Heart left ventricle (tissue), 13 donors: ENCODE measurements around the gene TET1.

Experiments
- CTCF ChIP-seq, 12 donors: fragments of 200-600 bp; sonication (generic) in 4 of 12; IDR thresholded peaks; one replicate each; pipeline versions ENCODE4 v1.5.0 to v1.8.0; 2018 to 2022; ENCODE audit warnings: antibody characterized with exemption in 12 of 12, mild to moderate bottlenecking in 5 of 12
- POLR2A ChIP-seq, 2 donors: fragments of 450-650 bp; IDR thresholded peaks; one replicate each; pipeline ENCODE4 v1.6.1; 2017; ENCODE audit warnings: antibody characterized with exemption in 2 of 2, mild to moderate bottlenecking in 2 of 2, moderate library complexity in 2 of 2
- donor health status: ischemic (EF 13 %, LVEDD 7.1; RV severe dilation, severe dysfunction).
- donor health status: DM: no; HTN: yes; CAD: no.
- donor health status: DM: no; HTN: no; CAD: no.
- donor health status: ischemic (EF 25% LVEDD 6.9; RV normal size, moderate dysfunction).
- donor health status: ischemic (EF 25% LVEDD 5.7; RV mildly dilated, moderate dysfunction).
- donor health status: ischemic (EF 35%, LVEDD 5.7; RV mildly dilated, moderate dysfunction).
- donor health status: nonischemic (EF 11% LVEDD 7.7; RV severe dilation, severe dysfunction).
- donor health status: DM: yes; HTN: yes; CAD: no.
- donor health status: PGD.
- donor health status: ischemic (EF 29% LVEDD 5.4; RV normal size, mild dysfunction).
- donor health status: nonischemic (EF 23%, LVEDD 6.1; RV moderate dilation, normal function).

- TF ChIP-seq CTCF (IDR thresholded peaks at IDR 0.05) (no peak), POLR2A (IDR thresholded peaks at IDR 0.05) (no peak)
Measured at GRCh38 chr10:68536973-68537372, 23.2 kb upstream of the TET1 start.
